Testis (tissue), 2 donors: ENCODE data around the gene PPT2.

ENCODE experiments used
- CTCF ChIP-seq, 3 experiments: fragments of 450-650 bp in 2 of 3; fragments of 200-600 bp in 1 of 3; sonication (generic) in 1 of 3; IDR thresholded peaks; one replicate each; pipeline ENCODE4 v1.5.1; 2016 to 2019; ENCODE audit warnings: antibody characterized with exemption in 3 of 3, mild to moderate bottlenecking in 2 of 3, moderate library complexity in 1 of 3
- POLR2A ChIP-seq: fragments of 450-650 bp; IDR thresholded peaks from one replicate; pipeline ENCODE4 v1.6.1; 2017; ENCODE audit warnings: antibody characterized with exemption, mild to moderate bottlenecking, moderate library complexity

- TF ChIP-seq CTCF (IDR thresholded peaks at IDR 0.05) (no peak), POLR2A (no peak)
These were observed 44.4 kb downstream of the PPT2 start for GRCh38 chr6:32198345-32198696.
